WI38 (cell line): ENCODE measurements around the gene PRDM11.

Experiments used
- H3K4me3 ChIP-seq: 2 replicates; pipeline ENCODE4 v1.5.1; 2011; ENCODE audit warnings: low read depth, mild to moderate bottlenecking, control low read depth, low read length
- TF ChIP-seq, protein P1 (sequence below): IDR thresholded peaks from 2 replicates; pipeline ENCODE4 v1.5.1; 2012; ENCODE audit warnings: low read depth, mild to moderate bottlenecking, control low read depth, low read length

The PRDM11 gene

DNA sequence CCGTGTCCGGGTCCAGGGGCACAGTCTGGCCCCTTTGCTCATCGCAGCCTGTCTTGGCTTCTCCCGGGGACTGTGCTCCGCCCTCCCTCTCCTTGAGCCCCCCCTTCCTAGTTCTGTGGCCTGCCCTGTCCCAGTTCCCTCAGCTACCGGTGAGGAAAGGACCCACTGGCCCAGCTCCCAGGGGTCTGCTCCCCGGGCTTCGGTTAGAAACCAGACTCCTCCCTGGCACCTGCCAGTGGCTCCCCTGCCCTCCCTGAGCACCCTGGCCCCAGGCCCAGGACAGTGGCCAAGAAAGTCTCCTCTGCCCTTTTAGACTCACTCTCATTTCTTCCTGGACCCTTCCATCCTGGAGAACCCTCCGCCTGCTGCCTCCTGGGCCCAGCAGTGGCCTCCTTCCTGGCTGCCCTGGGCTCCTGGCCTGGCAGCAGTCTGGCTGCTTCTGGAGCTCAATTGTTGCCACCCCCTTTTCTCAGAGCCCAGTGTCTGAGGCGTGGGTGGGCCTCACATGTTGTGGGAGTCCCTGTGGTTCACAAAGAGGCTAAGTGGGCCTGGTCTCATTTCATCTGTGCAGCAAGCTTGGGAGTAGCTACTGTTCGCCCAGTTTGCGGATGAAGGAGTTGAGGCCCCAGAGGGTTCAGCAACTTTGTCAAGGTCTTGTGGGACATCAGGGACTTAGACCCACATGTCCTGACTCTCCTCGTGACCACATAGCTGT is 12.6 kb downstream of the PRDM11 start:
- TF ChIP-seq, protein P1, sequence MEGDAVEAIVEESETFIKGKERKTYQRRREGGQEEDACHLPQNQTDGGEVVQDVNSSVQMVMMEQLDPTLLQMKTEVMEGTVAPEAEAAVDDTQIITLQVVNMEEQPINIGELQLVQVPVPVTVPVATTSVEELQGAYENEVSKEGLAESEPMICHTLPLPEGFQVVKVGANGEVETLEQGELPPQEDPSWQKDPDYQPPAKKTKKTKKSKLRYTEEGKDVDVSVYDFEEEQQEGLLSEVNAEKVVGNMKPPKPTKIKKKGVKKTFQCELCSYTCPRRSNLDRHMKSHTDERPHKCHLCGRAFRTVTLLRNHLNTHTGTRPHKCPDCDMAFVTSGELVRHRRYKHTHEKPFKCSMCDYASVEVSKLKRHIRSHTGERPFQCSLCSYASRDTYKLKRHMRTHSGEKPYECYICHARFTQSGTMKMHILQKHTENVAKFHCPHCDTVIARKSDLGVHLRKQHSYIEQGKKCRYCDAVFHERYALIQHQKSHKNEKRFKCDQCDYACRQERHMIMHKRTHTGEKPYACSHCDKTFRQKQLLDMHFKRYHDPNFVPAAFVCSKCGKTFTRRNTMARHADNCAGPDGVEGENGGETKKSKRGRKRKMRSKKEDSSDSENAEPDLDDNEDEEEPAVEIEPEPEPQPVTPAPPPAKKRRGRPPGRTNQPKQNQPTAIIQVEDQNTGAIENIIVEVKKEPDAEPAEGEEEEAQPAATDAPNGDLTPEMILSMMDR, result no peak
- H3K4me3 ChIP-seq, result no peak overlapping the region

DNA sequence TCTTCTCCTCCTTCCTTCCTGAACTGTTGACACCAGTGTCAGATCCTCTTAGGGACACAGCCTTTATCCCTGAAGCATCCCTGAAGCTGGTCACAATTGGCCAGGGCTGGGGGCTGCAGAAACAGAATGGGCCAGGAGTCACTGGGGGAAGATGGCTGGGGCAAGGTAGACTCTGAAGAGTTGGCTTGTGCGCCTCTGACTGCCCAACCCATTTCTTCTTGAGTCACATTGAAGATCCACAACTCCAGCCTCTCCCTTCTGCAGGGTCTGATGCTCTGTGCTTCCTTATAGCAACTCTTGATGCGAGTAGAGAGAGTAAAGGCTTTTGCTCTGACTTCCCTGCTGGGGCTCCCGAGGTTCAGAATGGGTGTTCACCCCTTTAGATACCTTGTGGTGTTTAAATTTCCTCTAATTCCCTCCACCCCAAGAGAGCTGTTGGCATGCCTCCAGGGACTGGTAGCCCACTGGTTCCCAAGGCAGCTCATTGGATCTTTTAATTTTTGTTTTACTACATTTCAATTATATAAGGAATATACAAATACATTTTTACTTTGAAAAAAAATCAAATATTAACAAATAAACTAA is 13.4 kb downstream of the PRDM11 start:
- TF ChIP-seq, protein P1, result no peak
- H3K4me3 ChIP-seq, result no peak overlapping the region

DNA sequence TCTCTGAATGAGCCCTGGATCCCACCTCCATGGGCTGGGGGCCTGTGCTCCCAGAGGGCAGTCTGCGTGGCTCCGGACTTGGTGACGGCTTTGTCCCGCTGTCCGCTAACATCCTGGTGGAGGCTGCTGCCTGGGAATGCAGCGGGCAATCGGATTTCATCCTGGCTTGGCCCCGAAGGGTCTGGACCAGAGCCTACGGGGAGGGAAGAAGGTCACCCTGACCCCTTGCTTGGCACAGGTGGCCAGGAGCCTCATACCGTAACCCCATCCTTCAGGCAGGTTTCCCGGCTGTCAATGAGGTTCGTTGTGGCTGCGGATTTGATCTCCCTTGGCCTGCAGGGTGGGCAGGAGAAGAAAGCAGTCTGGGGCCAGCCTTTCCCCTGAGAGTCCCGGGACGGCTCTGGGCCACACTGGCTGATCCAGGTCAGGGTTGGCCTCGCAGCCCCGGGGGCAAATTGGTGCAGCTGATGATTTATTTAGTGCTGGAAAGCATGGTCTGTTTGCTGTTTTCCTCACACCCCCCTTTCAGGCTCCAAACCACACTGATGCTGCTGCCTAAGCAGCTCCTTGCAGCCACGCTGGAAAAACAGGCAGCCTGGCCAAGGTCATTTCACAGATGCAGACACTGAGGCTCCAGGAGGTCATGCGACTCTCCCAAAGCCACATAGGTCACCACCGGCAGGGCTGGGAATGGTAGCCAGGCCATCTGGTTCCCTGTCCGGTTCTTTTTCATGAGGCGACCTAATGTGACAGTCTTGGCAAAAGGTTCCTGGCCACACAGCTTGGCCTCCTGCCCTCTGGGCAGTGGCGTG is 15.0 kb downstream of the PRDM11 start:
- TF ChIP-seq, protein P1, result no peak

DNA sequence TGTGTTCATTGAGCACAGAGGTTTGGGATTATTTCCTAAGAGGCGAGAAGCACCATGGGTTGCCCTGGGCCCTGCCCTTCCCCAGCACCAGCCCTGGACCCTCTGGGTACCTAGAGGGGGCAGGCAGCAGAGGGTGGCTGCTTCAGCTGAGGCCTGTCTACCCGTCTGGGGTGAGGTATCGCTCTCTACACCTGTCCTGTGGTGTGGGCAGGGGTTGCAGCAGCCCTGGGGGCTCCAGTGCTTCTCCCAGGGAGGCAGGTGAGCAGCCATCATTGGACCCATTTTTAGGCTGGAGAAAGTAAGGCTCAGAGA is 15.6 kb downstream of the PRDM11 start:
- no peak overlapping the region for H3K4me3 ChIP-seq
- TF ChIP-seq, protein P1, result no peak

More for the DNA sequence above, 15.0 kb downstream of the PRDM11 start:
- no peak overlapping the region for H3K4me3 ChIP-seq

DNA sequence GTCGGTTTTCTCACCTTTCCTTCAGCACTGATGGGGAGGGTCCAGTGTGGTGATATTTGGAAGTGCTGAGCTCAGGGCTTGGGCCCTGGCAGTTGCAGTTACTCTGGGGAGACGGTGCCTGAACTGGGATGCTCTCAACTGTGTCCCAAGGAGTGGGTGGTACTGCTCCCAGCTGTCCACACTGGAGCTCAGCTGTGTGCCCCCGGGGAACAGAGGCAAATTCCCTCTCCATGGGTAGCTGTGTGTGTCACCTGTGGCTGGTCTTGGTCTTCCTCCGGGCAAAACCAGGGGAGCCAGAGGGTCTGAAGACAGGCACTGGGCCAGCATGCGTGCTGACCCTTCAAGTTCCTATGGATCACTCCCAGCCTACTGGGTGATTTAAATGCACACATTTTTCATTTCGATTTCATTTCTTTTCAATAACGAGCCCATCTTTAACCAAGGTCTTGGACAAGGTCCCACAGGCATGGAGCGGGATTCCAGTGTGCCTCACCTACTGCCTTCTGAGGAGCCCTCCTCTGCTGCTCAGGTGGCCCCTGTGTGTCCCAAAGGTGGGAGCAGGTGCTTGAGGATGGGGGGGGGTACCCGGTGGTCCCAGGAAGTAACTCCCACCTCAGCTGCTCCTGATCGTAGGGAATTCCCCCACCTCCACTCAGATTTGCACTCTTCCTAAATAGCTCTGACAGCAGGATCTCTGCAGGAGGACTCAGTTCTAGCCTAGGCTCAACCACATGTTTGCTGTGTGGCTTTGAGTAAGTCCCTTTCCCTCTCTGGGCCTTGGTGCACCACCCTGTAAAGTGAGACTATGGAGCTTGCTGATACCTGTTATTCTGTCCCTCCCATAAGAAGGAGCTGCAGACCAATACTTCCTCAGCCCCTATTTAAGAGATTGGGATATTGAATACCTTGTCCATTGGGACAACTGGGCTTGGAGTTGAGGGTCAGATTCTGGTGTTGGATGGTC is 16.8 kb downstream of the PRDM11 start:
- H3K4me3 ChIP-seq, result no peak overlapping the region
- TF ChIP-seq, protein P1, result no peak

DNA sequence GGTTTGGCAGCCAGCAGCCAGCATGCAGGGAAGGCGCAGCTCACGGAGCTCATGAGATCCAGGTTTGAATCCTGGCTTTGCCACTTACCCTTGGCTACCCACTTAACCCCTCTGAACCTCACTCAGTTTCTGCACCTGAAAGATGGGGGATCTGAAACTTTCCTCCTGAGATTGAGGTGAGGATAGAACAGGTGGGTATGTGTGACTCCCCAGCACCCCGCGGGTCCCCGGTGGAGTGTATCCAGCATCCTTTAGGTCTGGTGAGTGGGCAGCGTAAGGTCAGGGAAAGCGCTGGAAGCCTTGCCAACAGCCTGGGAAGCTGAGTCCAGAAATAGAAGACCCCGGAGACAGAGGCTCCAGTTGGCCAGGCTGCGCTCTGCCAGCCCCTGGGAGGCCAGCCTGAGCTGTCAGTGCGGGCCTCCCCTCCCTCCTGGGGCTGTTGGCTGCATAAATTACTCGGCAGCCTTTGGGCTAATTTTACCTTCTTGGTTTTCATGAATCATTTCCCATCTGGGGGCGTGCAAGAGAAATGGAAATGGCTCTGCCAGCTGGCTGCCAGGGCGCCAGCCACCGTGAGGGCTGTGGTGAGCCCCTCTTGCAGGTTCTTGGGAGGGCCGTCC is 17.6 kb downstream of the PRDM11 start:
- no peak overlapping the region for H3K4me3 ChIP-seq
- TF ChIP-seq, protein P1, result no peak
